GM21360 (cell line): Measurements from ENCODE around the gene CACNB1.
"Not testable (repeated sequence)": the region's sequence is repeated elsewhere in the genome, so short reads cannot be mapped to it uniquely, and the experiment has no call there.

Experiments used
- ATAC-seq: cut with Tn5 transposase; IDR thresholded peaks from one replicate; pipeline ENCODE4 v1.9.1; 2021; ENCODE audit warnings: mild to moderate bottlenecking, moderate library complexity; ENCODE audit not compliant: unreplicated experiment

Gene CACNB1

DNA sequence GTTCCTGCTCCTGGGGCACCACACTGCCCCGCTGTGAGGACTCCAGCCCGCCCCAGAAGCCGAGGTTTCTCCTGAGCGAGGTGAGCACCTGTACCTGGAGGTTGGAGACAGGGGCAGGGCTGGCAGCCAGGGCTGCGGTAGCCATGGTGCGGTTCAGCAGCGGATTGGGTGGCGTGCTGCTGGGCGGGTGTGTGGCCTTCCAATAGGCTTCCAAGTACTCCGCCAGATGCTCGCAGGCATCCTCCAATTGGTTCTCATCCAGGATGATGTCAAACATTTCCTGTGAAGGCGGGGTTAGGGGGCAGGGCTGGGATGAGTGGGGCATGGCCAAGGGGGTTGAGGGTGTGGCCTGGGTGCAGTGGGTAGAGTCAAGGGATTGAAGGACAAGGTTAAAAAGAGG lies 20.2 kb downstream of the CACNB1 start:
- no peak for ATAC-seq

DNA sequence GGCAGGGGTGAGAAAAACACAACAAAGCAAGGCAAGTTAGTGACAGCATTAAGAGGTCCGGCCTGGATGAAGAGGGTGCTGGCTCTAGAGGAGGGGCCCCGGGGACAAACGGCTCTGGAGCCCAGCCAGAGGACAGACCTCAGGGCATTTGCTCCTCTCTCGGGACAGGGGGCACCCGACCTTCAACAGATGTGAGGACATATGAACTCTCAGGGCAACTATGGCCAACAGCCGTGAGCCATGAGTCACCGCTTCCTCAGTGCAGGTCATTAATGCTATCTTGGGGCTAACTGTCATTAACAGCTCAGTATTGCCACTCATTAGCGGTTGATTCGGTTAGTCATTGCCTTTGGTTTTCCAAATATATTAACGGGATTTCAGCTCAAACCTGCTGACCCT lies 21.8 kb downstream of the CACNB1 start:
- no peak for ATAC-seq

DNA sequence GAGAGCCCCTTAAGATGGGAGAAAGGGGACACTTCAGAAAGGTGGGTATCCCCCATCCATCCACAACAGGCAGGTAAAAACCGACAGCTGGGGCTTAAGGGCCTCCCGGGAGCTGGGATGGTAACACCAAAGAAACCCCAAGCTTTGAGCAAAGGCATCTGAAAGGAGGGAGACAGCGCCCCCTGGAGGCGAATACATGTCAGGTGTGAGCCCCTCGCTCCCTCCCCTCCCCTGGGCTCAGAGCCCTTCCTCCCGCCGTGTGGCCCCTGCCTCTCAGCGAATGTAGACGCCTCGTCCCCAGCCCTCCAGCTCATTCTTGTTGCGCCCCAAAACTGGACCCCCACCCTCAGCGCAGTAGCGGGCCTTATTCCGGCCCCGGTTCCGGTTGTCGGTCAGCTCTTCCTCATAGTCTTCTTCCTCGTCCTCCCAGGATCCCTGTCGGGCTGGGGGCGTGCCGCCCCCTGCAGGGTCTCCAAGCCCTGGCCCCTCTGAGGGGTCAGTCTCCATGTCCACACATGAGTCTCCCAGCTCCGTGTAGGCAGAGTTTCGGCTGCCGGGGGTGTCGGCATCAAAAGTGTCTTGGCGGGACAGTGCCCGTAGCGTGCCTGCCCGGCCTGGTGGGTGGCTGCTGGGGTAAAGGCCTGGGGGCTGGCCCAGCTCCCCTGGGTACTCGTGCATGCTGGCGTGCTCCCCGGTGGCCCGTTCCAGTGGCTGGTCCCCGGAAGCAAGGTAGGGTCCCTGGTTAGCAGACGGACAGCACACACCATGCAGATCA lies 22.4 kb downstream of the CACNB1 start:
- ATAC-seq, result no peak

DNA sequence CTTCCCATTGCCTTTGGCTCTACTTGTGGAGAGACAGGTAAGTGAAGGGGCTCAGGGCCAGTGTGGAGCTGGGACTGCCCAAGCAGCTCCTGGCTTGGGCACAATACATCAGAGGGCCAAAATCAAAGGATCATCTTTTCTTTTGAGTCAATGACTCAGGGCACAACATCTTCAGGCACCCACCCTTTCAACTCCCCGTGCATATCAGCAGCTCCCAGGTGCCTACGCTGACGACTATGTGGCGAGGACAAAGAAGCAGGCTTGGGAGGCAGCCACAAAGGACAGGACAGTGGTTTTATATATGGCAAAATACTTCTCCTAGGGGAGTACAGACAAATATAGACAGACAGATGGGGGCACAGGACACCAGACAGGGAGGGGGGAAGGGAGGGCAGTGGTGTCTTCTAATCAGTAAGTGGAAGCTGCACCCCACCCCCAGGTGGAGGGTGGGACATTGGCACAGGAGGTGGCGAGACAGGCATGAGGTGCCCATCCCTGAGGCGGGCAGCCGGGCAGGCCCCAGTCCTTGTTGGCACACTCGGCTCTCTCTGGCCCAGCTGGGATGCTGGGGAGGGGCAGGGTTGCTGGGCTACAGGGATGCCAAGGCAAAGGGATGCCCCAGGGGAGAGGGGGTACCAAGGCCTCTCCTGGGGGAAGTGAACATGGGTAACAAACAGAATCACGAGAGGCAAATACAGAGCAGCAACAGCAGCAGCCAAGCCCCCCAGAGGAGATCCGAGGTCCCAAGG lies 23.8 kb downstream of the CACNB1 start:
- ATAC-seq, result no peak

DNA sequence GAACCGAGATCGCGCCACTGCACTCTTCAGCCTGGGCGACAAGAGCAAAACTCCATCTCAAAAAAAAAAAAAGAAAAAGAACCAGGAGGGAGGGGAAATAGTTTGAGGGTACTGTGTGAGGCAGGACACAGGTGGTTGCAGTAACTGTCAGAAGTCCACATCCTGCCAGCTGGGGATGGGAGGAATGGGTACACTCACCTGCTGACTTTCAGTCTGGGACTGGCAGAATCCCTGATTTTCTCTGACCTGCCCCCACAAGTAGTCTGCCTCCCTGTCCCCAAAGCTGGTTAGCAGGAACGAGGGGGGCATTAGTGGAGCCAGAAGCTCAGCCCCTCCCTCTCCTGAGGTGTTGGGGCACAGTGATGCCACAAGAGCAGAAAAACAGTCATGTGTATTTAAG lies 24.4 kb downstream of the CACNB1 start:
- no peak for ATAC-seq

DNA sequence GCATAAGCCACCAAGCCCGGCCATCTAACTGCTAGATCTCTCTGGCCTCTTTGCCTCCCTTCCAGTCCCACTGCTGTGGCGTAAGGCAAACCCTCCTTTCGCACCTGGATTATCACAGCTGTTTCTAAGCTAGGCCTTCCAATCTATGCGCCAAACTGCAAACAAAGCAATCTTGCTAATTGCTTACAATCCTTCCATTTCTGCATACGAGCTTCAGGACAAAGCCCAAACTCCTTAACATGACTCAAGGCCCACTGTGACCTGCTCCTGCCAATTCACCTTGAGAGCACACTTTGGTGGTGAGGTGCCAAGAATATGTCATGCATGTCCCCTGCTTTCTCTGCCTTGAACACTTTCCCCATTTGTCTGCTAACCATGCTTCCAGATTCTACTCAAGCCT lies 25.5 kb downstream of the CACNB1 start:
- ATAC-seq, result no peak

DNA sequence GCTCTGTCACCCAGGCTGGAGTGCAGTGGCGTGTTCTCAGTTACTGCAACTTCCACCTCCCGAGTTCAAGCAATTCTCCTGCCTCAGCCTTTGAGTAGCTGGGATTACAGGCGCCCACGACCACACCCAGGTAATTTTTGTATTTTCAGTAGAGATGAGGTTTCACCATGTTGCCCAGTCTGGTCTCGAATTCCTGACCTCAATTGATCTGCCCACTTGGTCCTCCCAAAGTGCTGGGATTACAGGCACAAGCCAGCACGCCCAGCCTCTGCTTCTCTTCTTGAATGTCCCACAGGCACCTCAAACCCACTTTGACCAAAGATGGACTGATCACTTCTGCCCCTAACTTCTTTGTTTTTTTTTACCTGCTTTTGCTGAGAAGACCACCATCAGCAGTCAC lies 26.9 kb downstream of the CACNB1 start:
- ATAC-seq, result no peak

DNA sequence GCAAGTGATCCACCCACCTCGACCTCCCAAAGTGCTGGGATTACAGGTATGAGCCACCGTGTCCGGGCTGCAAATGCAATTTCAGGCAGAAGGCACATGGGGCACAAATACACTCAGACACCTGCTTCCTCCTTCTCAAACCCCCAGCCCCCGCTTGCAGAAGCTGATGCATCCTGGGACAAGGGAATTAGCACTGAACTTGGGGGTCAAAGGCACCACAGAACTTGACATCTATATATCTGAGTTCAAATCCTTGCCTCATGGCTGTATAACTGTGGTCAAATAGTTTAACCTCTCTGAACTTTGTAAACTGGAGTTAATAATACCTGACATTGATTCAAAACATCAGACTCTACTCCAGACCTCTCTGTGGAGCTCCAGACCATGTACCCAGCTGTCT lies 27.4 kb downstream of the CACNB1 start:
- no peak for ATAC-seq

DNA sequence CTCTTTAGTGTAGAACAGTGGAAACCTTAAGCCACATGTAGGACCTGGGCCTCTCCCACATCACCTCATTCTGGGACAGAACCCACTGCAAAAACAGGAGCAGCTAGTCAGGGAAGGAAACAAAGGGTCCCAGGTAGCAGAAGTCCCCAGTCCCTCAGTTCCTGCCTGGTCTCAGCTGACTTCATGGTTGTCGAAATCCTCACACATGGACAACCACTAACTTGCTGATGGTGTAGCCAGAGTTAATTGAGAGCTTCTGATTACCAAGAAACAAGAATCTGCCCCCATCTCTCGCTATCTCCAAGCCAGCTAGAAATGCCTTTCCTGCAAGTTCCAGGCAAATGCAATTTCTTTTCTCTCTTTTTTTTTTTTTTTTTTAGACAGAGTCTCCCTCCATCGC lies 28.0 kb downstream of the CACNB1 start:
- ATAC-seq, result no peak

DNA sequence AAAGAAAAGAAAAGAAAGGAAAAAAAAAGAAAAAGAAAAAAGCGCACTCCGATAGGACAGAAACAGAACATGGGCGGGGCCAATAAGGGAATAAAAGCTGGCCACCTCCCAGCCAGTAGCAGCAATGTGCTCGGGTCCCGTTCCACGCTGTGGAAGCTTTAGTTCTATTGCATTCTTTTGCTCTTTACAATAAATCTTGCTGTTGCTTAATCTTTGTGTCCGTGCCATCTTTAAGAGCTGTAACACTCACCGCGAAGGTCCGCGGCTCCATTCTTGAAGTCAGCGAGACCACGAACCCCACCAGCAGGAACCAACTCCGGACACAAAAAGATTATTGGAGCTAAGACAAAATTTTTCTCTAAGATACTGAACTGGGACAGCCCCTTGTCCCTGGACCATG lies 28.4 kb downstream of the CACNB1 start:
- no peak for ATAC-seq

DNA sequence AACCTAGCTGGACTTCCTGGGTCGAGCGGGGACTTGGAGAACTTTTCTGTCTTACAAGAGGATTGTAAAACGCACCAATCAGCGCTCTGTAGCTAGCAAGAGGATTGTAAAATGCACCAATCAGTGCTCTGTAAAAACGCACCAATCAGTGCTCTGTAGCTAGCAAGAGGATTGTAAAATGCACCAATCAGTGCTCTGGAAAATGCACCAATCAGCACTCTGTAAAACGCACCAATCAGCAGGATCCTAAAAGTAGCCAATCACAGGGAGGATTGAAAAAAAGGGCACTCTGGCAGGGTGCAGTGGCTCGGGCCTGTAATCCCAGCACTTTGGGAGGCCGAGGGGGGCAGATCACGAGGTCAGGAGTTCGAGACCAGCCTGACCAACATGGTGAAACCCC lies 29.0 kb downstream of the CACNB1 start:
- not testable (repeated sequence) for ATAC-seq

DNA sequence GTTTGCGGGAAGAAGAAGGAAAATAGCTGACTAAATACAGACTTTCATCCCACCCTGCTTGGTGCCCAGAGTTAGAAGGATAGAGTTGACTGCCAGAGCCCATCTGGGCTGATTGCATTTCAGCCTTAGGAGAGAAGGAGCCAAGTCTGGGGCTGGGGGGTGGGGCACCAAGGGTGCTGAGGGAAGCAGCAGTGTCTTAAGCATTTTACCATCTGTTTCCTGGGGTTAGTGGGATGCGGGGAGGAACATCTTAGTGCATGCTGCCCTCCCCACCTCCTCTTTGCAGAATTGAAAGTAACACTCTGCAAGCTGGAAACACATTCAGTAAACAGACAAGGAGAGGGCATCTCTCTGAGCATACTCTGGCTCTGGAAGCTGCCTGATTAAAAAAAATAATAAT lies 30.0 kb downstream of the CACNB1 start:
- no peak for ATAC-seq

DNA sequence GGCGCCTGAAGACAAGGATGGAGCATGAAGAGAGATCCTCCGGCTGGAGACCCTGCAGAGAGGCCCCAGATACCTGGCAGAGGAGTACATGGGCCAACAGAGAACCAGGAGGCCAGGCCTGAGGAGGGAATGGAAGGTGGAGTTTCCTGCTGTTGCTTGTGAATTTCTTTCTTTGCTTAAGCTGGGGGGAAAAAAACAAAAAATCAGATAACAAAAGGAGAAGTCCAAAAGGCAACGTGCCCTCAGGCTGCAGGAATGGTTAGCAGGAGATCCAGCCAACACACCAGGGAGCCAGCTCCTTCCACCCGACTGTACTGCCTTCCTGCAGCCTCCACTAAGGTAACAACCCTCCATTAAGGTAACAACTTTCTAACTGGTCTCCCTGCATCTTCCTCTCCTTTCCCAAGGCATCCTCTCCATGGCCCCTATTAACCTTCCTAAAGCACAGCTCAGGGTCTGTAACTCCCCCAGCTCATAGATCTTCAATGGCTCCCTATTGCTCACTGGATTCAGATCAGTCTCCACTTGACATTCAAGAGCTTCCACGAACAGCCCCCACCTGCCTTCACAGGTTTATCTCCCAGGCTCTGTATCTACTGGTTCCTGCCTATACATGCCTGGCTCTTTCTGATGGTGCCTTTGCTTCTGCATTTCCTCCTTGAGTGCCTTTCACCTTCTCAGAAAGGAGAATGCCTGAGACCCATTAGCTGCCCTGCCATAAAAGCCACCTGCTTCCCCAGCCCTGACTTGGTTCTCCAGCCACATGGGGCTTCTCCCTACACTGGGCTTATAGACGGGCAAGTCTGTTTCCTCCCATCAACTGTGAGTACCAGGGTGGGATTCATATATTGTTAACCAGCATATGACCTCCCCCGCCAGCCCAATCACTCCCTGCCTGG lies 30.8 kb downstream of the CACNB1 start:
- ATAC-seq, result no peak

DNA sequence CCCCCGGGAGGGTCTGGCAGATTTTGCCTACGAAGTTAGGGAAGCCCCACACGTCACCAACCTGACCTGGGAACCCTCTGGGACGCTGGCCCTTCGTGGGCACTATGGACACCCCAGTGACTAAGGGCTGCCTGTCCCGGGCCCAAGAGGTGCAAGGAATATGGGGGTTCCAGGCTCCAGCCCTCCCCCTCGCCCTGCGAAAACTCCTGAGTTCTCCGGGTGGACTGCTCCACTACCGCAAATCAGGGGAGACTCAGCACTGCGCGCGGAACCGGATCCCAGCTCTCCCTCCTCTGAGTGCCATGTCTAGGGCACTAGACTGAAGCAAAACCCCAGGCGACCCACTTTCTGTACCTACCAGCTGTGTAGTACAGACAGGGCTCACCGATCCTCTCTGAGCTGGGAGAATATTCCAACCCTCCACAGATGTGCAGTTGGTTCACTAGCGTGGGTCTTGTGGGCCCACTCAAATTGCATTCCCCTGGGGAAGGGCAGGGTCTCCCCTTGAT lies 31.6 kb downstream of the CACNB1 start, which contains the start of gene ARL5C:
Gene ARL5C, minus strand, starts transcription at position 321 of the 509 bp plus-strand sequence. CDS start 401 bp downstream, outside the sequence.
- no peak for ATAC-seq

DNA sequence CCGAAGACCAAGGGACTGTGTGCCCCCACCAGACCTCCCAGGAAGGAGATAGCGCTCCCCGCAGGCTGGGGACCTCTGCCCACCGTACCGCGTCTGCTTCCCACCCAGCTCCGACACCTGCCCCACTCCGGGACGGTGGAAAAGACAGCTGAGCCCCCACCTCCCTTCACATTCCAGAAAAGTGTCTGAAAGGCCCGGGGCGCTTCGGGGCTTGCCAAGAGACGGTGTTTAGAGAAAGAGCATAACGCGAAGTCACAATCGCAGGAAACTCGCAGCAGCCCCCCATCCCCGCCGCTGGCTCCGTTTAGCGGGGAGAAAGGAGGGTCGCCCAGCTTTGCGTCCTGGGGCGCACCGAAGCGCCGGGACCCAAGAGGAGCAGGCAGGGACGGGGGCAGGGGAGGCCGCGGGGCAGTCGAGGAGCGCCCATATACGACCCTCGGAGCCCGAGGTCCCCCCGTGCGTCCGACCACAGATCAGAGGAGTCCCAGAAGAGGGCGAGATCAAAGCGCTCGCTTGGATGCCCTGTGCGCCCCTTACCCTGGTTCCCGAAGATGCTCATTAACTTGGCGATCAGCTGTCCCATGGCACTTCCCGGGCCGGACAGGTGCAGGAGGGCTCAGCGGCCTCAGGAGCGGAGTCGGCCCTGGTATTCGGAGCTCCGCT lies 32.2 kb downstream of the CACNB1 start:
- ATAC-seq, result no peak

DNA sequence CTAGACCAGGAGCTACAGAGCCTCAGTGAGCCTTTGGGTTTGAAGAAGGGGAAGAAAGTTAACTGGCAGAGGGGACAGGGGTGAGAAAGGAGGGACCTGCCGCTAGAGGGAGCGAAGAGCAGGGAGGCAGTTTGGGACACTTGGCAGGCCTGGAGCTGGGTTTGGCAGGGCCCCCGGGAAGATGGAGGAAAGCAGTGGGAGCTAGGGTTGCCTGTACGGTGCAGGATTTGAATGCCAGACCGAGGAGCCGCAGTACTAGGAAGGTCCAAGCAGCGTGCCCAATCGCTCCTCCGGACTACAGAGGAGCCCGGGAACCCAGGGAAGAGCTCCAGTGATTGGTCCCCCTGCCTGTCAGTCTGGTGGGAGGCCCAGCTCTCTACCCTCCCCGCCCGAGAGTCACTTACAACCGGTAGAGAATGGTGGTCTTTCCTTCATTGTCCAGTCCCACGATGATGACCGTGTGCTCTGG lies 32.8 kb downstream of the CACNB1 start:
- ATAC-seq, result no peak

DNA sequence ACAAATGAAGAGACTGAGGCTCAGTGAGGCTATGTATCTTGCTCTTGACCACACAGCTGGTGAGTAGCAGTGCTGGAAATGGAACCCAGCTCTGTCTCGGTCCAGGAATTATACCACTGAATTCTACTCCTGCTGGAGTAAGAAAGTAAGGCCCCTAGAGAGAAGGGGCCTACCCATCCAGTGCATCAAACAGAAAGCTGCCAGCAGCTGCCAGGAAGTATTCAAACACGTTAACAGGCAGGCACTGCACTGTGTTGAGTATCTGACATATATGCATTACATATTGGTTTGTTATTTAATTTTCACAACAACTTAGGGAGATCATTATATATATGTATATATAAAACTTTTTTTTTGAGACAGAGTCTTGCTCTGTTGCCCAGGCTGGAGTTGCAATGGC lies 35.5 kb downstream of the CACNB1 start:
- ATAC-seq, result no peak

DNA sequence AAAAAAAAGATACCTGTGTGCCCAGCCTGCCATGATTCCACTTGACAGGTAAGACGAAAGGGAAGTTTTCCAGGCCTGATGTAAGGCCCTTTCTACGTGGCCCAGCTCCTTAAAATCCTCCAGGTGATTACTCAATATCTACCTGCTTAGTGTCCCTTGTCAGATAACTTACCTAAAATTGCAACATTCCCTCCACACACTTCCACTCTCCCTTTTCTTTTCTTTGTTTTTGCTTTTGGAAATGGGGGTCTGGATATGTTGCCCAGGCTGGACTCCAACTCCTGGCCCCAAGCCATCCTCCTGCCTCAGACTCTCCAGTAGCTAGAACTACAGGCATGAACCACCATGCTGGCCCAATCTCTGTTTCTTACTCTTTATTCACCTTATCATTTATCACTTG lies 38.8 kb downstream of the CACNB1 start:
- no peak for ATAC-seq

DNA sequence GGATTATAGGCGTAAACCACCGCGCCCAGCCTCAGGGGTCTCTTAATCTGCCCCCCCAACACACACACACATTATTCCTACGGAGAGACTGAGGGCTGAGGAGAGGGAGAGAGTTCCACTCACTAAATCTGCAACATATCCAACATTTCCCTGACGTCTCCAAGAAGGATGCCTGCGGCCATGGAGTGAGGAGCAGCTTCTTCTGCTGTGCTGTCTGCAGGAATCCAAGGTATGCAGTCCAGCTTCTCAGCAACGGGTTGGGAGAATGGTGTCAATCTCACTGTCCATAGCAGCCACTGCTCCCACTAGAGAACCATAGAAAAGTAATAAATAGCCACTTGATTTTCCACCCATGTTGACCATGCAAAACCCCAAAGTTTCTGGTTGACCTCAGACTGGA lies 41.0 kb downstream of the CACNB1 start:
- no peak for ATAC-seq

DNA sequence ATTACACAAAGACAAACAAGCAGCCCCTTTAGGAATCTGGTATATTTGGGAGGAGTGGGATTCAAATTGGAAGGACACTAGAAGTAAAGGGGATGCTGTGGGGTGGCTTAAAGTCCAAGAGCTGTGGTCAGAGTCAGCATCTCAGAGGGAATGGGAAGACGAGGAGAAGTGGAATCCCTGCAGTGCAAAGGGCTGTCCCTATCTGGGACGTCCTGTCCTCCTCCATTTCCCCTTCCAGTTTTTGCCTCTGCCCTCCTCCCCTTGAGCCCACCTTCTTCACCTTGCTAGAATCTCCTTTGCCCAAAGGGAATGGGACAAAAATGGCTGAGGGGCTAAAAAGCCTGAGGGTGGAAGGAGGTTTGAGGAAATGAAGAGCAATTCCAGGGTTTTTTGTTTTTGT lies 41.8 kb downstream of the CACNB1 start:
- ATAC-seq, result no peak
